HL-60/S4 treated with retinoic acid at 250 ng/mL for 4 days and 3 days (cell line): ENCODE results near the gene CAPN2.
"Not testable (repeated sequence)": the region's sequence is repeated elsewhere in the genome, so short reads cannot be mapped to it uniquely, and the experiment has no call there.

ENCODE experiments used
- in situ Hi-C: fragments of 300-500 bp; cut with MboI; formaldehyde crosslinking; loops from 2 replicates; pipeline ENCODE4 v1.7.0; 2022; ENCODE audit warnings: low sequenced_read_pairs

The CAPN2 gene

DNA sequence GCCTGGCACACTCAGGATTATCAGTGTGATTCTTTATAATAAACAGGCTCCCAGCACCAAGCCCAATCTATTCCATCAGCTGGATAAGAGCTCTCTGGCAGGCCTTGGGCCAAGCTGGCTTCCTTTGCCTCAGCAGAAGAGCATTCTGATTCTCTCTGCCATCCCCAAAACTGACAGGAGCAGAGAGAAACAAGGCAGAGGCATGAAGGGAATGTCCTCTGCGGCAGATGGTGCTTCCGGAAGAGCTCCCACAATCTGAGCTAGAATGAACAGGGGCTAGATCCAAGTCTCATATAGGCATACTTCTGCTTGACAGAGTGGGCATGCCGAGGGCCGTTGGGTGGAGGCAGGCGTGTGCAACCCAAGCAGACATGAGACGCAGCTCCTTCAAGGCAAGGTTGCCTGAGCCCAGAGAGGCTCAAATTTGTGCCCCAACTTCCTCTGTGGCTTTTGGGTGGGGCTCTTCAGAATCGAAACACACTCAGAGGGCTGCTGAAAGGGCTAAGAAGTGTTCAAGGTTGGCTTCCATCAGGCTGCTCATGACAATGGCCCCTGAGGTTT, 4.0 kb downstream of the CAPN2 start:
- in situ Hi-C loops = no loop called here

DNA sequence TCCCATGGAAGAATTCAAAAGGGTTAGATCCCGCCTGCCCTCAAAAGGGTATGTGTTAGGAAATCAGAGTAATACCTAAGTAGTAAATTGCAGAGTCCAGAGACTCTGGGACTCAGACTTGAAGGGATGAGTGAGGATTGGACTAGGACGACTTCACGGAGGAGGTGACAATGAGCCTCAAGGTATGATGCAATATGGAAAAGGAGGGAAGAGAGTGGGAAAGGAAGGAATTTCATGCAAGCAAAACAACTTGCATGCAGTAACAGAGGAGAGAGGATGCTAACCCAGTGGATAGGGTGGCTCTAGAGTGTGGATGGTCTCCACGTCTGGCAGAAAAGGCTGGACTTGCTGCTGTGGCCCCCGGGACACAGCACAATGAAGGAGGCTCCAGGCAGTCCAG, 4.8 kb downstream of the CAPN2 start:
- in situ Hi-C loops = no loop called here

- in situ Hi-C loops = no loop called here
These were observed 5.5 kb downstream of the CAPN2 start for GRCh38 chr1:223717695-223718363.

- in situ Hi-C loops = no loop called here
These were observed 6.5 kb downstream of the CAPN2 start for GRCh38 chr1:223718850-223719249.

DNA sequence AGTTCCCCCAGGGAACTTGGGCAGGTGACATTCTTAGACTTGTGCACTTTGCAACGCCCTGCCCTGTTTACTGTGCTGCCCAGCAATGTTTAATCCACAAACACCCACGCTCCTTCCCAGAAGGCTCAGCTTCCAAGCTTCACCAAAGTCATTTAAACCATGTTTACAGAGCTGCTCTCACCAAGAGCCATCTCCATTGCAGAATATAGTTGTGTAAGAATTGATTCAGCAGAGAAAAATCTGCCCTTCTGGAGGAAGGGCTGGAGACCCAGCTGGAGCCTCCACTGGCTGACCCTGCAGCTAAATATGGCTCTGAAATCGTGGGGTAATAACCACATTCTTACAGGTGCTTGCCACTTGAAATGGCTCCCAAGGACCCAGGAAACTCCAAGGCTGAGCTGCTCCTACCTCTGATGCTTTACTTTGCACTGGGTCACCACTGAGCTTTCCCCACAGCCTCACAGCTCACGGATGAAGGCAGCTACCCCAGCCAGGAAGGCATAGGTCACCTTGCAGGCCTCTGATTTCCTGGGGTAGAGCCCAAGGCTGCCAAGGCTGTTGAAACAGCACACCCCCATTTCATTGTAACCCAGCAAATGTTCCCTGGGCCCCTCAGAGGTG, 8.7 kb downstream of the CAPN2 start:
- in situ Hi-C loops = no loop called here

DNA sequence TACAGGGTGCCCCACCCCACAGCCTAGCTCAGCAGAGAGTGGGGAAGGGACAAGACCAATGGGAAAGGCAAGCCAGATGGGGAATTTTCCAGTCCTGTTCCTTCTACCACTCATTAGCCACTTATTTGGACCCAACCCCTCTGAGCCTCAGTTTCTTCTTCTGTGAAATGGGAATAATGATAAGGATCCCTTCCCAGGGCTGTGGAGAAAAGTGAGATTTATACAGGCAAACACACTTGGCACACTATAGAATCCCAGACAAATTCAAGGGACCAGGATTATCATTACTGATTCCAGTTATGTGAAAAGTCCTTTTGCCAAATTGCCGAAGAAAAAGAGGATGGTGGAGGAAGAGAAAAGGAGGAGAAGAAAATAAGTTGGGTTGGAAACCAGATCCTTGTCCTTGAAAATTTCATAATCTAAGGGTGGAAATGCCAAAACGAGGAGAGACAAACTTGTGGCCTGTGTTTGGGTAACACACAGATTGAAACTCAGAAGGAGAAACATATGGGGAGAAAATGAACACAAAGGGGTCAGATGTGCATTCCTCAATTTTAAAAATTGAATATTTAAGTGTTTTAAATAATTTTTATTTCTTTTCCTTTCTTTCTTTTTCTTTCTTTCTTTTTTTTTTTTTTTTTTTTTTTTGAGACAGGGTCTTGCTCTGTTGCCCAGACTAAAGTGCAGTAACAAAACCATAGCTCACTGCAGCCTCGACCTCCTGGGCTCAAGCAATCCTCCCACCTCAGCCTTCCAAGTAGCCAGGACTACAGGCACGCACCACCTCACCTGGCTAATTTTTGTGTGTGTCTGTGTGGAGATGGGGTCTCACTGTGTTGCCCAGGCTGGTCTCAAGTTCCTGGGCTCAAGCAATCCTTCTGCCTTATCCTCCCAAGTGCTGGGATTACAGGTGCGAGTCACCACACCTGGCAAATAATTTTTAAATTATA, 9.6 kb downstream of the CAPN2 start:
- in situ Hi-C loops = no loop called here

GRCh38 chr1:223723351-223723904, 11.1 kb downstream of the CAPN2 start:
- in situ Hi-C loops = no loop called here

GRCh38 chr1:223724376-223724775, 12.0 kb downstream of the CAPN2 start:
- in situ Hi-C loops = no loop called here

DNA sequence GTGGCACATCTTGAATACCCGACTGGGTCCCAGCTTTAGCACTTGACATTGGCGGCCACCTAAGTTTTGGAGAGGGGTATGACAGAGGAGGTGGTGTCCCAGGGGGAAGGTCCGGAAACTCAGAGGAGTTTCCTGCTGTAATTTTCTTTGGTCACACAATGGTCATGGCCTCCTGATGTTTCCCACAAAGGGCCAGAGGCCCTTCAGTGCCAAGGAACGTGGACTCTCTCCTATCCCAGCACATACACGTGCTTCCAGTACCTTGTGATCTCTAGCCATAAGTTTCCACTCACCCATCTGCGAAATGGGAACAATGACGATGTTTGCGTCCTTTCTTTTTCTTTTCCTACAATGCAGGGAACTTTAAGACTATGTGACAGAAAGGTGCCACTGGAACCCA, 13.2 kb downstream of the CAPN2 start:
- in situ Hi-C loops = no loop called here

- in situ Hi-C loops = no loop called here
These were observed 14.2 kb downstream of the CAPN2 start for GRCh38 chr1:223726380-223727001.

GRCh38 chr1:223727541-223727940, 15.2 kb downstream of the CAPN2 start:
- in situ Hi-C loops = no loop called here

DNA sequence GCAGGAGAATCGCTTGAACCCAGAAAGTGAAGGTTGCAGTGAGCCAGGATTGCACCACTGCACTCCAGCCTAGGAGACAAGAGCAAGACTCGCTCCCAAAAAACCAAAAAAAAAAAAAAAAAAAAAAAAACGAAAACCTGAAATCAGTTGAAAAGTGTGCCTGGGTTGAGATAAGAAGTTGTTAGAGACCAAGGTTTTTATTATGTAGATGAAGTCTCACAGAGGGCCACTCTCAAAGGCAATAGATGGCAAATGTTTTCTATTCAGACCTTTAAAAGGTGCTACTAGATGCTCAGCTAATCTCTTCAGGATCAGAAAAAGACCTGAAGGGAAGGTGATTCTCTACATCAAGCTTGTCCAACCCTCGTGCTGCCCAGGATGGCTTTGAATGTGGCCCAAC, 17.6 kb downstream of the CAPN2 start:
- in situ Hi-C loops = no loop called here

GRCh38 chr1:223730479-223731132, 18.3 kb downstream of the CAPN2 start:
- in situ Hi-C loops = no loop called here

DNA sequence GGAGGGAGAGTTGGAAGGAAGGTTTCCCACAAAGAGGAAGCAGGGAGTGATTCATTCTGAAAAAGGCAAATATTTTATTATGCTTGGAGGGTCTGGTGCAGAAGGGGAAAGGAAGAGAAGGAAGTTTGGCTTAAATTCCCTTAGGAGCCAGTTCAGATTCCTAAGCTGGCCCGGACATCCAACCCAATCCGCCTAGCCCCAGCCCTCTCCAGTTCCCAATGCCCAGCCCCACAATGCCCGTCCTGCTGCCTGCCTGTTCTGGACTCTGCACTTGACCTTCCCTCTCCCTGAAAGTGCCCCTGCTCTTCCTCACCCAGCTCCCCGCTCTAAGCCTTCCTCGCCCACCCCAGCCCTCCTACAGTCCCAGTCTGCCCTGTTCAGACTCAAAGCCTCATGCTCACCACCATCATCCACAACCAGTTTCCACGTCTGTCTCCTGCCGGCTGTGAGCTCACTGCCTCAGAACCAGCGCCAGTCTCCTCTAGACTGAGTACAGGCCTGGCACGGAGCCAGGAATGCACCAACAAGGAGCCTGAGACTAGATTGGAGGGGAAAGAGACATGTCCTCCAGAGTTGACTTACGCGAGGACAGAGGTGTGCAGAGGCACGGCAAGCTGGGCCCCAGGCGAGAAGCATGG, 18.9 kb downstream of the CAPN2 start:
- in situ Hi-C loops = no loop called here

GRCh38 chr1:223732993-223733798, 20.9 kb downstream of the CAPN2 start:
- in situ Hi-C loops = no loop called here

- in situ Hi-C loops = no loop called here
These were observed 21.8 kb downstream of the CAPN2 start for GRCh38 chr1:223733898-223734852.

DNA sequence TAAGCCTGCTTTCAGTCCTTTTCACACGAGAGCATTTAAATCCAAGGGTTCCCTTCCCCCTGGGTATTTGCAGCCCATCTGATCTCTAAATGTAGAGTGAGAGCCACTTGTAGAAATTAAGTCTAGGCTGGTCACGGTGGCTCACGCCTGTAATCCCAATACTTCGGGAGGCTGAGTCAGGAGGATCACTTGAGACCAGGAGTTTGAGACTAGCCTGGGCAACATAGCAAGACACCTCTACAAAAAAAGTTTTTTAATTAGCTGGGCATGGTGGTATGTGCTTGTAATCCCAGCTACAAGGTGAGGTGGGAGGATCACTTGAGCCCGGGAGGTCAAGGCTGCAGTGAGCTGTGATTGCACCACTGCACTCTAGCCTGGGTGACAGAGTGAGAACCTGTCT, 24.3 kb downstream of the CAPN2 start:
- in situ Hi-C loops = not testable (repeated sequence)

DNA sequence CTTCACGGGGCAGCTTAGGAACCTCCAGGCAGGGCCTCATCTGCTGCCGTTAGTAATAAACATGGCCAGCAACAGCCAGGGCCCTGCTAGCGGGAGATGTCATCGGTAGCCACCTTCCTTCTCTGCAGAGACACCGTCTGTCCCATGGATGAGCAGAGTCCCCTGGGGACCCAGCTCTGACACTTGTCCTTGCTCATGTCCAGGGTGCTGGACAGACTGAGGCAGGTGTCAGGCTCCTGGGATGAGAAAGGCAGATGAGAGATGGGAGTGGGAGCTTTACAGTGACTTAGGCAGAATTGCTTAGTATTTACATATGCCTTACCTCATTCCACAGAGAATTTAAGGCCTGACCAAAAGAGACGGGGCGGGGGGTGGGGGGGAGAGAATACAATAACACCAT, 25.0 kb downstream of the CAPN2 start:
- in situ Hi-C loops = no loop called here
